ENCODE measurements around the gene SMAD1.
"Not testable (repeated sequence)": the region's sequence is repeated elsewhere in the genome, so short reads cannot be mapped to it uniquely, and the experiment has no call there.

SMAD1 gene

GRCh38 chr4:145523117-145523516, 41.5 kb downstream of the SMAD1 start:
- no peak overlapping the region for H3K4me3 ChIP-seq (ENCODE audit: insufficient read depth, low read depth, low read length)
- no peaks in the 10 kb centered on the region for H3K36me3 ChIP-seq (ENCODE audit: control insufficient read depth, insufficient read depth, low read length)
- no peaks in the 10 kb centered on the region for H3K27me3 ChIP-seq (ENCODE audit: control insufficient read depth, insufficient read depth, low read length, poor library complexity, severe bottlenecking)
- H3K9me3 ChIP-seq (ENCODE audit: control insufficient read depth, low read length) = no peaks in the 10 kb centered on the region
- peaks cover 6% of the 10 kb centered on the region for H3K4me1 ChIP-seq (ENCODE audit: control insufficient read depth, insufficient read depth, low read length)
- 89 to 100% methylated on average over 1 to 2 of the region's 2 CpGs for WGBS, 2 experiments
- no peak overlapping the region for H3K27ac ChIP-seq (ENCODE audit: insufficient read depth, low read depth, low read length, poor library complexity, severe bottlenecking)

- H3K4me3 ChIP-seq (ENCODE audit: insufficient read depth, low read depth, low read length) = no peak overlapping the region
- WGBS, 2 experiments = 100% methylated on average over 1 of the region's 2 CpGs; no CpG with 5 or more reads in 1 of the 2 experiments
These were observed 42.9 kb downstream of the SMAD1 start for GRCh38 chr4:145524552-145524951.

GRCh38 chr4:145525291-145525740, 43.7 kb downstream of the SMAD1 start:
- Histone ChIP-seq H3K27me3 (ENCODE audit: control insufficient read depth, insufficient read depth, low read length, poor library complexity, severe bottlenecking) (no peaks in the 10 kb centered on the region), H3K36me3 (ENCODE audit: control insufficient read depth, insufficient read depth, low read length) (no peaks in the 10 kb centered on the region), H3K4me3 (ENCODE audit: insufficient read depth, low read depth, low read length) (no peak overlapping the region), H3K4me1 (ENCODE audit: control insufficient read depth, insufficient read depth, low read length) (peaks cover 6% of the 10 kb centered on the region), H3K27ac (ENCODE audit: insufficient read depth, low read depth, low read length, poor library complexity, severe bottlenecking) (no peak overlapping the region), H3K9me3 (ENCODE audit: control insufficient read depth, low read length) (no peaks in the 10 kb centered on the region)
- 50% methylated on average over 1 of the region's 1 CpG for WGBS, 2 experiments

More at GRCh38 chr4:145524552-145524951, 42.9 kb downstream of the SMAD1 start:
- Histone ChIP-seq H3K9me3 (ENCODE audit: control insufficient read depth, low read length) (no peaks in the 10 kb centered on the region), H3K27ac (ENCODE audit: insufficient read depth, low read depth, low read length, poor library complexity, severe bottlenecking) (no peak overlapping the region), H3K4me1 (ENCODE audit: control insufficient read depth, insufficient read depth, low read length) (peaks cover 6% of the 10 kb centered on the region), H3K27me3 (ENCODE audit: control insufficient read depth, insufficient read depth, low read length, poor library complexity, severe bottlenecking) (no peaks in the 10 kb centered on the region), H3K36me3 (ENCODE audit: control insufficient read depth, insufficient read depth, low read length) (no peaks in the 10 kb centered on the region)

- Histone ChIP-seq H3K36me3 (ENCODE audit: control insufficient read depth, insufficient read depth, low read length) (no peaks in the 10 kb centered on the region), H3K4me1 (ENCODE audit: control insufficient read depth, insufficient read depth, low read length) (peaks cover 11% of the 10 kb centered on the region), H3K4me3 (ENCODE audit: insufficient read depth, low read depth, low read length) (no peak overlapping the region), H3K27ac (ENCODE audit: insufficient read depth, low read depth, low read length, poor library complexity, severe bottlenecking) (no peak overlapping the region), H3K9me3 (ENCODE audit: control insufficient read depth, low read length) (no peaks in the 10 kb centered on the region), H3K27me3 (ENCODE audit: control insufficient read depth, insufficient read depth, low read length, poor library complexity, severe bottlenecking) (no peaks in the 10 kb centered on the region)
- WGBS, 2 experiments = 93 to 94% methylated on average over 10 of the region's 10 CpGs
These were observed 46.1 kb downstream of the SMAD1 start for GRCh38 chr4:145527773-145528172.

GRCh38 chr4:145528601-145529000, 46.9 kb downstream of the SMAD1 start:
- Histone ChIP-seq H3K4me3 (ENCODE audit: insufficient read depth, low read depth, low read length) (no peak overlapping the region), H3K36me3 (ENCODE audit: control insufficient read depth, insufficient read depth, low read length) (no peaks in the 10 kb centered on the region), H3K27me3 (ENCODE audit: control insufficient read depth, insufficient read depth, low read length, poor library complexity, severe bottlenecking) (no peaks in the 10 kb centered on the region), H3K27ac (ENCODE audit: insufficient read depth, low read depth, low read length, poor library complexity, severe bottlenecking) (no peak overlapping the region), H3K4me1 (ENCODE audit: control insufficient read depth, insufficient read depth, low read length) (peaks cover 11% of the 10 kb centered on the region), H3K9me3 (ENCODE audit: control insufficient read depth, low read length) (no peaks in the 10 kb centered on the region)
- WGBS, 2 experiments = 89 to 90% methylated on average over 3 of the region's 3 CpGs

- peaks cover 7% of the 10 kb centered on the region for H3K4me1 ChIP-seq (ENCODE audit: control insufficient read depth, insufficient read depth, low read length)
- 92% methylated on average over 2 of the region's 2 CpGs for WGBS, 2 experiments
- no peaks in the 10 kb centered on the region for H3K9me3 ChIP-seq (ENCODE audit: control insufficient read depth, low read length)
- no peaks in the 10 kb centered on the region for H3K27me3 ChIP-seq (ENCODE audit: control insufficient read depth, insufficient read depth, low read length, poor library complexity, severe bottlenecking)
- H3K36me3 ChIP-seq (ENCODE audit: control insufficient read depth, insufficient read depth, low read length) = no peaks in the 10 kb centered on the region
- H3K4me3 ChIP-seq (ENCODE audit: insufficient read depth, low read depth, low read length) = no peak overlapping the region
- H3K27ac ChIP-seq (ENCODE audit: insufficient read depth, low read depth, low read length, poor library complexity, severe bottlenecking) = no peak overlapping the region
These were observed 48.5 kb downstream of the SMAD1 start for GRCh38 chr4:145530189-145530588.

GRCh38 chr4:145530662-145531061, 49.0 kb downstream of the SMAD1 start:
- WGBS, 2 experiments = 86 to 100% methylated on average over 1 of the region's 1 CpG
- Histone ChIP-seq H3K4me3 (ENCODE audit: insufficient read depth, low read depth, low read length) (no peak overlapping the region), H3K27ac (ENCODE audit: insufficient read depth, low read depth, low read length, poor library complexity, severe bottlenecking) (no peak overlapping the region), H3K4me1 (ENCODE audit: control insufficient read depth, insufficient read depth, low read length) (peaks cover 5% of the 10 kb centered on the region), H3K27me3 (ENCODE audit: control insufficient read depth, insufficient read depth, low read length, poor library complexity, severe bottlenecking) (no peaks in the 10 kb centered on the region), H3K9me3 (ENCODE audit: control insufficient read depth, low read length) (no peaks in the 10 kb centered on the region), H3K36me3 (ENCODE audit: control insufficient read depth, insufficient read depth, low read length) (no peaks in the 10 kb centered on the region)

GRCh38 chr4:145531223-145531622, 49.6 kb downstream of the SMAD1 start:
- Histone ChIP-seq H3K4me1 (ENCODE audit: control insufficient read depth, insufficient read depth, low read length) (peaks cover 5% of the 10 kb centered on the region), H3K27ac (ENCODE audit: insufficient read depth, low read depth, low read length, poor library complexity, severe bottlenecking) (no peak overlapping the region), H3K4me3 (ENCODE audit: insufficient read depth, low read depth, low read length) (no peak overlapping the region), H3K27me3 (ENCODE audit: control insufficient read depth, insufficient read depth, low read length, poor library complexity, severe bottlenecking) (no peaks in the 10 kb centered on the region), H3K9me3 (ENCODE audit: control insufficient read depth, low read length) (no peaks in the 10 kb centered on the region), H3K36me3 (ENCODE audit: control insufficient read depth, insufficient read depth, low read length) (no peaks in the 10 kb centered on the region)
- 89 to 96% methylated on average over 2 of the region's 2 CpGs for whole genome bisulfite sequencing, 2 experiments

GRCh38 chr4:145531859-145532258, 50.2 kb downstream of the SMAD1 start:
- Histone ChIP-seq H3K27me3 (ENCODE audit: control insufficient read depth, insufficient read depth, low read length, poor library complexity, severe bottlenecking) (no peaks in the 10 kb centered on the region), H3K4me3 (ENCODE audit: insufficient read depth, low read depth, low read length) (no peak overlapping the region), H3K9me3 (ENCODE audit: control insufficient read depth, low read length) (no peaks in the 10 kb centered on the region), H3K27ac (ENCODE audit: insufficient read depth, low read depth, low read length, poor library complexity, severe bottlenecking) (no peak overlapping the region), H3K36me3 (ENCODE audit: control insufficient read depth, insufficient read depth, low read length) (no peaks in the 10 kb centered on the region), H3K4me1 (ENCODE audit: control insufficient read depth, insufficient read depth, low read length) (peaks cover 5% of the 10 kb centered on the region)
- WGBS, 2 experiments = 89 to 92% methylated on average over 5 of the region's 5 CpGs

- H3K4me1 ChIP-seq (ENCODE audit: control insufficient read depth, insufficient read depth, low read length) = peaks cover 5% of the 10 kb centered on the region
- no peaks in the 10 kb centered on the region for H3K9me3 ChIP-seq (ENCODE audit: control insufficient read depth, low read length)
- H3K4me3 ChIP-seq (ENCODE audit: insufficient read depth, low read depth, low read length) = no peak overlapping the region
- WGBS, 2 experiments = 84 to 90% methylated on average over 4 of the region's 4 CpGs
- H3K36me3 ChIP-seq (ENCODE audit: control insufficient read depth, insufficient read depth, low read length) = no peaks in the 10 kb centered on the region
- no peaks in the 10 kb centered on the region for H3K27me3 ChIP-seq (ENCODE audit: control insufficient read depth, insufficient read depth, low read length, poor library complexity, severe bottlenecking)
- H3K27ac ChIP-seq (ENCODE audit: insufficient read depth, low read depth, low read length, poor library complexity, severe bottlenecking) = no peak overlapping the region
These were observed 51.3 kb downstream of the SMAD1 start for GRCh38 chr4:145533001-145533400.

- 91 to 94% methylated on average over 3 of the region's 3 CpGs for WGBS, 2 experiments
- not testable (repeated sequence) for H3K36me3 ChIP-seq (ENCODE audit: control insufficient read depth, insufficient read depth, low read length); H3K27ac ChIP-seq (ENCODE audit: insufficient read depth, low read depth, low read length, poor library complexity, severe bottlenecking); H3K27me3 ChIP-seq (ENCODE audit: control insufficient read depth, insufficient read depth, low read length, poor library complexity, severe bottlenecking); H3K9me3 ChIP-seq (ENCODE audit: control insufficient read depth, low read length); H3K4me1 ChIP-seq (ENCODE audit: control insufficient read depth, insufficient read depth, low read length); H3K4me3 ChIP-seq (ENCODE audit: insufficient read depth, low read depth, low read length)
These were observed 51.8 kb downstream of the SMAD1 start for GRCh38 chr4:145533415-145533814.
